Urinary bladder (tissue), 4 donors: Measurements from ENCODE around the gene SPRR4. TPM values are rescaled to one million over a fixed set of nuclear protein-coding genes. Genes with fewer than 3 reads are reported as not detected.

ENCODE experiments used
- DNase-seq: peaks from one replicate; pipeline ENCODE4 v3.0.0-alpha.2; 2015; ENCODE audit errors: extremely low spot score
- H3K27ac ChIP-seq: one replicate; pipeline ENCODE4 v1.5.1; 2013; ENCODE audit warnings: low read depth, mild to moderate bottlenecking, moderate library complexity
- H3K36me3 ChIP-seq: one replicate; pipeline ENCODE4 v1.6.1; 2013; ENCODE audit warnings: mild to moderate bottlenecking, moderate library complexity; ENCODE audit not compliant: insufficient read depth
- H3K4me1 ChIP-seq: one replicate; pipeline ENCODE4 v1.6.1; 2013; ENCODE audit warnings: mild to moderate bottlenecking, moderate library complexity; ENCODE audit not compliant: insufficient read depth
- H3K4me3 ChIP-seq: one replicate; pipeline ENCODE4 v1.5.1; 2013; ENCODE audit warnings: low read depth, low read length
- WGBS: extraction: QIAGEN DNeasy Blood & Tissue Kit; methylation state at CpG from one replicate; pipeline ENCODE4 v1.1.7; 2013; 5-methylcytosine and 5-hydroxymethylcytosine counted together
- polyA plus RNA-seq: library from polyadenylated mRNA; stranded (reverse); fragments of 200-250 nt; gene quantifications from one replicate; pipeline ENCODE4 v1.2.3, GENCODE V29; 2013
- total RNA-seq: library from RNA; depleted of rRNA; stranded (reverse); fragments of >200 nt; gene quantifications from one replicate; pipeline ENCODE4 v1.2.3, GENCODE V29; 2014
- donor health status: healthy with polysubstance abuse.
- donor health status: healthy.

The SPRR4 gene
- total and polyA plus RNA-seq, 2 donors = not detected

GRCh38 chr1:152957561-152957960, 12.9 kb upstream of the SPRR4 start:
- DNase-seq = no peak
- no peak overlapping the region for H3K4me3 ChIP-seq
- H3K36me3 ChIP-seq = no peaks in the 10 kb centered on the region
- 87% methylated on average over 3 of the region's 3 CpGs for WGBS
- H3K4me1 ChIP-seq = no peaks in the 10 kb centered on the region
- H3K27ac ChIP-seq = no peak overlapping the region

- no peak overlapping the region for H3K27ac ChIP-seq
- no peaks in the 10 kb centered on the region for H3K4me1 ChIP-seq
- H3K36me3 ChIP-seq = no peaks in the 10 kb centered on the region
- no peak for DNase-seq
- WGBS = 82% methylated on average over 3 of the region's 3 CpGs
- H3K4me3 ChIP-seq = no peak overlapping the region
These were observed 11.2 kb upstream of the SPRR4 start for GRCh38 chr1:152959273-152959672.

GRCh38 chr1:152959801-152960451, 10.5 kb upstream of the SPRR4 start:
- no peak for DNase-seq
- no peaks in the 10 kb centered on the region for H3K4me1 ChIP-seq
- H3K4me3 ChIP-seq = no peak overlapping the region
- no peaks in the 10 kb centered on the region for H3K36me3 ChIP-seq
- 90% methylated on average over 10 of the region's 10 CpGs for WGBS
- H3K27ac ChIP-seq = no peak overlapping the region

- Histone ChIP-seq H3K4me1 (no peaks in the 10 kb centered on the region), H3K27ac (no peak overlapping the region), H3K4me3 (no peak overlapping the region), H3K36me3 (no peaks in the 10 kb centered on the region)
- no peak for DNase-seq
- 65% methylated on average over 10 of the region's 10 CpGs for WGBS
These were observed 9.9 kb upstream of the SPRR4 start for GRCh38 chr1:152960452-152961044.

GRCh38 chr1:152961226-152961891, 9.1 kb upstream of the SPRR4 start:
- Histone ChIP-seq H3K4me1 (no peaks in the 10 kb centered on the region), H3K36me3 (no peaks in the 10 kb centered on the region), H3K27ac (no peak overlapping the region), H3K4me3 (no peak overlapping the region)
- WGBS = 67% methylated on average over 7 of the region's 7 CpGs
- no peak for DNase-seq

GRCh38 chr1:152962876-152963415, 7.5 kb upstream of the SPRR4 start:
- H3K4me1 ChIP-seq = no peaks in the 10 kb centered on the region
- 75% methylated on average over 2 of the region's 2 CpGs for WGBS
- no peak overlapping the region for H3K4me3 ChIP-seq
- DNase-seq = no peak
- H3K27ac ChIP-seq = no peak overlapping the region
- no peaks in the 10 kb centered on the region for H3K36me3 ChIP-seq

- no peaks in the 10 kb centered on the region for H3K4me1 ChIP-seq
- 69% methylated on average over 1 of the region's 1 CpG for WGBS
- no peaks in the 10 kb centered on the region for H3K36me3 ChIP-seq
- no peak overlapping the region for H3K27ac ChIP-seq
- H3K4me3 ChIP-seq = no peak overlapping the region
- no peak for DNase-seq
These were observed 5.9 kb upstream of the SPRR4 start for GRCh38 chr1:152964536-152964935.

- Histone ChIP-seq H3K36me3 (no peaks in the 10 kb centered on the region), H3K4me1 (no peaks in the 10 kb centered on the region), H3K27ac (no peak overlapping the region), H3K4me3 (no peak overlapping the region)
- DNase-seq = no peak
- 82% methylated on average over 4 of the region's 4 CpGs for WGBS
These were observed 4.6 kb upstream of the SPRR4 start for GRCh38 chr1:152965853-152966252.

- H3K4me3 ChIP-seq = no peak overlapping the region
- no peak overlapping the region for H3K27ac ChIP-seq
- no peak for DNase-seq
- WGBS = 53% methylated on average over 7 of the region's 7 CpGs
- H3K36me3 ChIP-seq = no peaks in the 10 kb centered on the region
- H3K4me1 ChIP-seq = no peaks in the 10 kb centered on the region
These were observed 3.2 kb upstream of the SPRR4 start for GRCh38 chr1:152967201-152967600.

GRCh38 chr1:152968248-152968647, 2.2 kb upstream of the SPRR4 start:
- H3K27ac ChIP-seq = no peak overlapping the region
- no peak for DNase-seq
- H3K4me1 ChIP-seq = no peaks in the 10 kb centered on the region
- H3K36me3 ChIP-seq = no peaks in the 10 kb centered on the region
- WGBS = 57% methylated on average over 2 of the region's 2 CpGs
- no peak overlapping the region for H3K4me3 ChIP-seq

GRCh38 chr1:152969036-152969435, 1.4 kb upstream of the SPRR4 start:
- Histone ChIP-seq H3K4me3 (no peak overlapping the region), H3K36me3 (no peaks in the 10 kb centered on the region), H3K27ac (no peak overlapping the region), H3K4me1 (no peaks in the 10 kb centered on the region)
- no peak for DNase-seq
- WGBS = 80% methylated on average over 2 of the region's 2 CpGs

- Histone ChIP-seq H3K36me3 (no peaks in the 10 kb centered on the region), H3K4me1 (no peaks in the 10 kb centered on the region), H3K4me3 (no peak overlapping the region), H3K27ac (no peak overlapping the region)
- WGBS = 83% methylated on average over 4 of the region's 4 CpGs
- DNase-seq = no peak
These were observed 1.9 kb downstream of the SPRR4 start for GRCh38 chr1:152972196-152972886.

- Histone ChIP-seq H3K36me3 (no peaks in the 10 kb centered on the region), H3K27ac (no peak overlapping the region), H3K4me1 (no peaks in the 10 kb centered on the region), H3K4me3 (no peak overlapping the region)
- WGBS = 74% methylated on average over 1 of the region's 1 CpG
- DNase-seq = no peak
These were observed 6.2 kb downstream of the SPRR4 start for GRCh38 chr1:152976688-152977087.

GRCh38 chr1:152977614-152978013, 7.2 kb downstream of the SPRR4 start:
- no peaks in the 10 kb centered on the region for H3K36me3 ChIP-seq
- no peak overlapping the region for H3K27ac ChIP-seq
- no peak for DNase-seq

More at GRCh38 chr1:152977614-152978013, 7.2 kb downstream of the SPRR4 start:
- no peaks in the 10 kb centered on the region for H3K4me1 ChIP-seq
- no peak overlapping the region for H3K4me3 ChIP-seq
